Astrocyte (in vitro differentiated cells and primary cell): Measurements from ENCODE around the gene MTNR1B.

Source experiments
- CTCF ChIP-seq: IDR thresholded peaks from 2 replicates; pipeline ENCODE4 v1.5.1; 2011; ENCODE audit warnings: low read depth, mild to moderate bottlenecking, inconsistent platforms, low read length, moderate library complexity; ENCODE audit not compliant: insufficient read depth
- EZH2 ChIP-seq: IDR thresholded peaks from 2 replicates; pipeline ENCODE4 v1.6.1; 2012; ENCODE audit warnings: mild to moderate bottlenecking, low read length, inconsistent platforms; ENCODE audit not compliant: insufficient read depth

- no peak for TF ChIP-seq CTCF
- no peak for TF ChIP-seq EZH2
These were observed 10.9 kb downstream of the MTNR1B start for GRCh38 chr11:92980312-92980711.
